ENCODE measurements around the gene ANO9.

DNA sequence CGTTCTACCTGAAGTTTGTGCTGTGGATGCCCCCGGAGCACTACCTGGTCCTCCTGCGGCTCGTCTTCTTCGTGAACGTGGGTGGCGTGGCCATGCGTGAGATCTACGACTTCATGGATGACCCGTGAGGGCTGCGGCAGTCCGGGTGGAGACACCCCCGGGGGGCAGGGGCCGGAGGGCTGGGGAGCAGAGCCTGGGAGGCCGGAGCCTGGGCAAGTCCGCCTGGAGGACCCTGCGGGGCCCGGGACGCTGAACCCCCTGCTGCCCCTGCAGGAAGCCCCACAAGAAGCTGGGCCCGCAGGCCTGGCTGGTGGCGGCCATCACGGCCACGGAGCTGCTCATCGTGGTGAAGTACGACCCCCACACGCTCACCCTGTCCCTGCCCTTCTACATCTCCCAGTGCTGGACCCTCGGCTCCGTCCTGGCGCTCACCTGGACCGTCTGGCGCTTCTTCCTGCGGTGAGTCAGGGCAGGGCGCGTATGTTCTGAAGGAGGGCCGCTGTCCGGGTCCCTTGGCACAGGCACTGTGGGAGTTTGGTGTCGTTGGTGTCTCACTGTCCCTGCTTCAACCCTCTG, 47.9 kb upstream of the ANO9 start:
- TF ChIP-seq CTCF (IDR thresholded peaks at IDR 0.05) (no peak), POLR2A (IDR thresholded peaks at IDR 0.05) (no peak)
